ENCODE data around the gene AVP. TPM values are rescaled to one million over a fixed set of nuclear protein-coding genes. Genes with fewer than 3 reads are reported as not detected.

Gene AVP
- total and polyA plus RNA-seq, 2 of the 13 experiments (the other 11 are each of a cell fraction or from before 2014, with no cell fraction given): 0.12 TPM; not detected in 1

GRCh38 chr20:3117839-3118379 is 33.4 kb upstream of the AVP start (continued):
- 0 out of 2 replicates have a peak, but pooled peaks have one; percentile 43 for TF ChIP-seq KIAA2018 (CRISPR knock-in tag; IDR thresholded peaks at IDR 0.05; ENCODE audit: borderline replicate concordance)
- TF ChIP-seq SOX5 (CRISPR knock-in tag; IDR thresholded peaks at IDR 0.05; ENCODE audit: borderline replicate concordance): peak; percentile 75
- TF ChIP-seq KDM3A (CRISPR knock-in tag; IDR thresholded peaks at IDR 0.05; ENCODE audit: low read depth): peak; percentile 89
- 0 out of 2 replicates have a peak, but pooled peaks have one; percentile 57 for TF ChIP-seq ZNF292 (CRISPR knock-in tag; IDR thresholded peaks at IDR 0.05; ENCODE audit: borderline replicate concordance, low read depth)
- TF ChIP-seq ATF5 (CRISPR knock-in tag; IDR thresholded peaks at IDR 0.05; ENCODE audit: low read depth): 0 out of 2 replicates have a peak, but pooled peaks have one; percentile 73
- peak; percentile 76; the same call in 1 of the 2 replicates for TF ChIP-seq ZSCAN29 (CRISPR knock-in tag; conservative IDR thresholded peaks at IDR 0.05)
- TF ChIP-seq FOXA3 (CRISPR knock-in tag; IDR thresholded peaks at IDR 0.05): peak; percentile 74
- peak; percentile 91 for TF ChIP-seq JARID2 (CRISPR knock-in tag; IDR thresholded peaks at IDR 0.05; ENCODE audit: insufficient replicate concordance)
- TF ChIP-seq UBTF (CRISPR knock-in tag; IDR thresholded peaks at IDR 0.05): peak; percentile 57; the same call in 1 of the 2 replicates
- TF ChIP-seq TFDP1 (CRISPR knock-in tag; IDR thresholded peaks at IDR 0.05; ENCODE audit: borderline replicate concordance): peak; percentile 43; the same call in 1 of the 2 replicates
- TF ChIP-seq CTCF (CRISPR knock-in tag; IDR thresholded peaks at IDR 0.05): peak; percentile 95
- peak; percentile 59 for TF ChIP-seq DRAP1 (CRISPR knock-in tag; IDR thresholded peaks at IDR 0.05)
- TF ChIP-seq ZNF232 (CRISPR knock-in tag; IDR thresholded peaks at IDR 0.05; ENCODE audit: borderline replicate concordance): 0 out of 2 replicates have a peak, but pooled peaks have one; percentile 34

Measured in HepG2 (cell line).